Rectal smooth muscle tissue (tissue), 1 donor: ENCODE results near the gene ANKRD34C.

Source experiments
- H3K27ac ChIP-seq: one replicate; pipeline ENCODE4 v1.7.0; 2013; ENCODE audit warnings: low read depth, low read length, inconsistent platforms
- H3K27me3 ChIP-seq: one replicate; pipeline ENCODE4 v1.7.0; 2013; ENCODE audit warnings: low read length; ENCODE audit not compliant: control insufficient read depth, insufficient read depth
- H3K36me3 ChIP-seq: one replicate; pipeline ENCODE4 v1.7.0; 2013; ENCODE audit warnings: low read length; ENCODE audit not compliant: control insufficient read depth, insufficient read depth
- H3K4me1 ChIP-seq: one replicate; pipeline ENCODE4 v1.7.0; 2013; ENCODE audit warnings: low read length; ENCODE audit not compliant: control insufficient read depth, insufficient read depth
- H3K4me3 ChIP-seq: one replicate; pipeline ENCODE4 v1.7.0; 2013; ENCODE audit warnings: low read length
- H3K9ac ChIP-seq: one replicate; pipeline ENCODE4 v1.7.0; 2013; ENCODE audit warnings: low read length

Gene ANKRD34C

GRCh38 chr15:79282371-79283251, at the start of gene ANKRD34C:
TSS of gene ANKRD34C (plus strand) at chr15:79282722. CDS start at chr15:79293285, 10,563 bp downstream.
- Histone ChIP-seq H3K9ac (no peak within 1 kb of the TSS), H3K36me3 (no peaks in the 10 kb centered on the region), H3K4me1 (no peaks in the 10 kb centered on the region), H3K4me3 (no peak within 1 kb of the TSS), H3K27ac (no peak within 1 kb of the TSS), H3K27me3 (peaks cover 6% of the 10 kb centered on the region)

GRCh38 chr15:79233236-79233635, 49.3 kb upstream of the ANKRD34C start:
- no peak overlapping the region for H3K9ac ChIP-seq
- H3K4me1 ChIP-seq, result no peaks in the 10 kb centered on the region
- no peaks in the 10 kb centered on the region for H3K27me3 ChIP-seq
- no peaks in the 10 kb centered on the region for H3K36me3 ChIP-seq
- no peak overlapping the region for H3K27ac ChIP-seq
- H3K4me3 ChIP-seq, result no peak overlapping the region

GRCh38 chr15:79240036-79240435, 42.5 kb upstream of the ANKRD34C start:
- H3K36me3 ChIP-seq, result no peaks in the 10 kb centered on the region
- no peak overlapping the region for H3K27ac ChIP-seq
- no peaks in the 10 kb centered on the region for H3K4me1 ChIP-seq

GRCh38 chr15:79243723-79244122, 38.8 kb upstream of the ANKRD34C start:
- no peaks in the 10 kb centered on the region for H3K27me3 ChIP-seq
- H3K4me3 ChIP-seq, result no peak overlapping the region
- H3K4me1 ChIP-seq, result no peaks in the 10 kb centered on the region
- no peaks in the 10 kb centered on the region for H3K36me3 ChIP-seq
- no peak overlapping the region for H3K27ac ChIP-seq
- no peak overlapping the region for H3K9ac ChIP-seq

More at GRCh38 chr15:79240036-79240435, 42.5 kb upstream of the ANKRD34C start:
- Histone ChIP-seq H3K9ac (no peak overlapping the region), H3K4me3 (no peak overlapping the region), H3K27me3 (no peaks in the 10 kb centered on the region)

GRCh38 chr15:79244876-79245275, 37.6 kb upstream of the ANKRD34C start:
- no peak overlapping the region for H3K27ac ChIP-seq
- H3K4me1 ChIP-seq, result no peaks in the 10 kb centered on the region
- no peaks in the 10 kb centered on the region for H3K27me3 ChIP-seq
- H3K4me3 ChIP-seq, result no peak overlapping the region
- H3K36me3 ChIP-seq, result no peaks in the 10 kb centered on the region
- H3K9ac ChIP-seq, result no peak overlapping the region

GRCh38 chr15:79248183-79248582, 34.3 kb upstream of the ANKRD34C start:
- no peak overlapping the region for H3K9ac ChIP-seq
- H3K4me3 ChIP-seq, result no peak overlapping the region
- H3K4me1 ChIP-seq, result no peaks in the 10 kb centered on the region
- no peaks in the 10 kb centered on the region for H3K27me3 ChIP-seq
- H3K27ac ChIP-seq, result no peak overlapping the region
- no peaks in the 10 kb centered on the region for H3K36me3 ChIP-seq

GRCh38 chr15:79257454-79257853, 25.1 kb upstream of the ANKRD34C start:
- Histone ChIP-seq H3K9ac (no peak overlapping the region), H3K27me3 (peaks cover 3% of the 10 kb centered on the region), H3K27ac (no peak overlapping the region), H3K36me3 (no peaks in the 10 kb centered on the region), H3K4me3 (no peak overlapping the region), H3K4me1 (no peaks in the 10 kb centered on the region)

- H3K4me3 ChIP-seq, result no peak overlapping the region
- H3K4me1 ChIP-seq, result no peaks in the 10 kb centered on the region
- H3K27me3 ChIP-seq, result peaks cover 3% of the 10 kb centered on the region
- no peak overlapping the region for H3K9ac ChIP-seq
- no peak overlapping the region for H3K27ac ChIP-seq
- no peaks in the 10 kb centered on the region for H3K36me3 ChIP-seq
These were observed 20.7 kb upstream of the ANKRD34C start for GRCh38 chr15:79261836-79262235.

GRCh38 chr15:79265167-79265566, 17.4 kb upstream of the ANKRD34C start:
- Histone ChIP-seq H3K27ac (no peak overlapping the region), H3K36me3 (no peaks in the 10 kb centered on the region), H3K4me1 (no peaks in the 10 kb centered on the region), H3K27me3 (peaks cover 3% of the 10 kb centered on the region), H3K9ac (no peak overlapping the region), H3K4me3 (no peak overlapping the region)

- Histone ChIP-seq H3K27ac (no peak overlapping the region), H3K4me1 (no peaks in the 10 kb centered on the region), H3K4me3 (no peak overlapping the region), H3K36me3 (no peaks in the 10 kb centered on the region), H3K9ac (no peak overlapping the region), H3K27me3 (no peaks in the 10 kb centered on the region)
These were observed 16.4 kb upstream of the ANKRD34C start for GRCh38 chr15:79265987-79266579.

GRCh38 chr15:79283252-79284048, 928 bp downstream of the ANKRD34C start:
- Histone ChIP-seq H3K36me3 (no peaks in the 10 kb centered on the region), H3K4me3 (no peak overlapping the region), H3K27me3 (peaks cover 6% of the 10 kb centered on the region), H3K9ac (no peak overlapping the region), H3K27ac (no peak overlapping the region), H3K4me1 (no peaks in the 10 kb centered on the region)

GRCh38 chr15:79290642-79291275, 8.2 kb downstream of the ANKRD34C start:
- Histone ChIP-seq H3K4me1 (no peaks in the 10 kb centered on the region), H3K27ac (no peak overlapping the region), H3K9ac (no peak overlapping the region), H3K4me3 (no peak overlapping the region), H3K27me3 (no peaks in the 10 kb centered on the region), H3K36me3 (no peaks in the 10 kb centered on the region)
